Measurements from ENCODE around the gene PRM3.

DNA sequence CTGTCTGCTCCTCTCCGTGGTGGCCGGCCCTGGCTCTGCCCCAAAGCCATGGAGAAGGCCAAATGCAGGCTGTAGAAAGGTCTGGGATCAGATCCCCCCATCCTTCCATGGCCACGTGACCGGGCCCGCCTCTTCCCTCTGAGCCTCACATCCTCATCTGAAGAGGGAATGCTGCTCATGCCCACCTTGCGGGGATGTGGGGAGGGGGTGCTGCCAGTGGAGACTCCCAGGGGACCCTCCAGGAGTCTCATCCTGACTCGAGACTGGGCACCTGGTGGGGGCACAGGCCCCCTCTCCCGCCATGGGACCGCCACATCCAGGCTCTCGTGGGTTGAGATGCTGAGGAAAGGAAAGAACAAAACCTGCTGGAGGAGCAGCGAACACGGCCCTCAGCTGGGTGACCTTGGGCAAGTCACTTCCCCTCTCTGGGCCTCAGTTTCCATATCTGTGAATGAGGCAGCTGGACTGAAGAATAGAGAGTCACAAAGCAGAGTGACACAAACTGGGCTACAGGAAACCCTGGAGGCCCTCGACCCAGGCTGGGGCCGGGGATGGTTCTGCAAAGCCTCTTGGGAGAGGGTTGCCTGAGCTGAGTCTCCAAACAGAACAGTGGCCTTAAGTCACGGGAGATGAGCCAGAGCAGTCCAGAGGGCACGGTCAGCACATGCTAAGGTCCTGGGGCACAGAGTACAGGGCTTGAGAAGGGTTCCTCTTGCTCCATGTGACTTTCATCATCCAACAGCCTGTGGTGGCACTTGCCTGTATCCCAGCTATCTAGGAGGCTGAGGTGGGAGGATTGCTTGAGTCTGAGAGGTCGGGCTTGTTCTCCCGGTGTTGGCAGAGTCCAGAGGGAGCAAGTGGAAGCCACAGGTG is 47.5 kb downstream of the PRM3 start:
- TF ChIP-seq, protein P1, sequence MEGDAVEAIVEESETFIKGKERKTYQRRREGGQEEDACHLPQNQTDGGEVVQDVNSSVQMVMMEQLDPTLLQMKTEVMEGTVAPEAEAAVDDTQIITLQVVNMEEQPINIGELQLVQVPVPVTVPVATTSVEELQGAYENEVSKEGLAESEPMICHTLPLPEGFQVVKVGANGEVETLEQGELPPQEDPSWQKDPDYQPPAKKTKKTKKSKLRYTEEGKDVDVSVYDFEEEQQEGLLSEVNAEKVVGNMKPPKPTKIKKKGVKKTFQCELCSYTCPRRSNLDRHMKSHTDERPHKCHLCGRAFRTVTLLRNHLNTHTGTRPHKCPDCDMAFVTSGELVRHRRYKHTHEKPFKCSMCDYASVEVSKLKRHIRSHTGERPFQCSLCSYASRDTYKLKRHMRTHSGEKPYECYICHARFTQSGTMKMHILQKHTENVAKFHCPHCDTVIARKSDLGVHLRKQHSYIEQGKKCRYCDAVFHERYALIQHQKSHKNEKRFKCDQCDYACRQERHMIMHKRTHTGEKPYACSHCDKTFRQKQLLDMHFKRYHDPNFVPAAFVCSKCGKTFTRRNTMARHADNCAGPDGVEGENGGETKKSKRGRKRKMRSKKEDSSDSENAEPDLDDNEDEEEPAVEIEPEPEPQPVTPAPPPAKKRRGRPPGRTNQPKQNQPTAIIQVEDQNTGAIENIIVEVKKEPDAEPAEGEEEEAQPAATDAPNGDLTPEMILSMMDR (IDR thresholded peaks at IDR 0.05): no peak
- no peak for TF ChIP-seq POLR2A (IDR thresholded peaks at IDR 0.05)
